Cardiac muscle cell (in vitro differentiated cells and primary cell): ENCODE results near the gene IDUA. TPM values are rescaled to one million over a fixed set of nuclear protein-coding genes. Genes with fewer than 3 reads are reported as not detected.
A peak's percentile ranks its signal among the peaks of the same experiment; 100 is the strongest.

Experiments used
- DNase-seq, 2 donors: peaks; one replicate each; pipeline versions ENCODE4 v3.0.0 to v3.0.0-alpha.2; 2010 to 2017; ENCODE audit warnings: low read depth in 1 of 2, low spot score in 1 of 2
- H3K27ac ChIP-seq: fragments of 200-600 bp; sonication (generic); 2 replicates; pipeline ENCODE4 v1.5.1; 2016
- H3K27me3 ChIP-seq: fragments of 200-600 bp; sonication (generic); 2 replicates; pipeline ENCODE4 v1.6.0; 2016; ENCODE audit warnings: control low read depth
- H3K36me3 ChIP-seq: fragments of 200-600 bp; sonication (generic); 2 replicates; pipeline ENCODE4 v1.5.1; 2016; ENCODE audit warnings: control low read depth
- H3K4me1 ChIP-seq: fragments of 200-600 bp; sonication (generic); 2 replicates; pipeline ENCODE4 v1.8.1; 2017; ENCODE audit warnings: low read depth, mild to moderate bottlenecking, mixed run types
- H3K4me3 ChIP-seq: fragments of 200-600 bp; sonication (generic); 2 replicates; pipeline ENCODE4 v1.5.1; 2016; ENCODE audit warnings: mild to moderate bottlenecking
- H3K9me3 ChIP-seq: fragments of 200-600 bp; sonication (generic); 2 replicates; pipeline ENCODE4 v1.5.1; 2017; ENCODE audit warnings: low read depth, mild to moderate bottlenecking, control low read depth
- polyA plus RNA-seq: library from polyadenylated mRNA; unstranded; fragments of >200 nt; fragmentation: Nextera tagmentation; extraction: Ambion mirVana; gene quantifications from 2 replicates; pipeline ENCODE4 v1.2.1, GENCODE V29; 2016
- total RNA-seq: library from RNA; depleted of rRNA; stranded (reverse); fragments of >200 nt; gene quantifications from 2 replicates; pipeline ENCODE4 v1.2.3, GENCODE V29; 2016
- TF ChIP-seq, protein P1 (sequence below): IDR thresholded peaks from 2 replicates; pipeline ENCODE4 v1.5.1; 2012; ENCODE audit warnings: low read depth, mild to moderate bottlenecking, low read length

Gene IDUA
- total and polyA plus RNA-seq, 2 experiments from 2014 or later: 13.0 to 29.9 TPM

DNA sequence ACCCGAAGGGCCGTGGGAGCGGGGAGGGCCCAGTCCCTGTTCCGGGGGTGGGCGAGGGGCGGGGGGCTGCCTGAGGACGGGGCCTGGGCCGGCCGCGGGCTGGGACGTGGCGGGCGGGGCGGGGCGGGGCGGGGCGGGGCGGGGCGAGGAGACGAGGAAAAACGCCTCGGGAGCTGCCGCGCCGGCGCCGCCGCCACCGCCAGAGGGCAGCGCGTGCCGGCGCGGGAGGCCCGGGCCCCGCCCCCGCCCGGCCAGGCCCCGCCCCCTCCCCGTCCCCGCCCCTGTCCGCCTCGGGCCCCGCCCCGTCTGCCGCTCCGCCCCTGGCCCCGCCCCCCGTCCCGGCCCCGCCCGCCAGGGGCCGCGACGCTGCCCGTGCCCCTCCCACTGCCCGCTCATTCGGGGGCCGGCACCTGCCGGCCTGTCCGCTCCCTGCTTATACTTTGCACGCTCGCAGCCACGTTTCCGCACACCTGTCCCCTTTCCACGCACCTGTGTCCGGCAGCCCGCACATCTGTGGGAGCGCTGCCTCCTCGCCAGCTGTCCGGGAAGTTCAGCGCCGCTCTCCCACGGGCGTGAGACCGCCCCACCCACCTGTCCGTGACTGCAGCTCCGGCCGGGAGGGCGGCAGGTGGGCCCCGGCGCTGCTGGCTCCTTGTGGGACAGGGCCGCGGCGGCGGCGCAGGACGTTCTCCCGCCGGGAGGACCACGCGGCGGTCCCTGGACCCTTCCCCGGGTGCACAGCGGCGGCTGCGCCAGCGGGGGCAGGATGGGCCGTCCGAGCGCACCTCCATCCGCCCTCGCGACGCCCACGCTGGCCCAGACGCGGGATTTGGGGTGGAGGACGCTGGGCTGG lies 22.9 kb downstream of the IDUA start:
- TF ChIP-seq, protein P1, sequence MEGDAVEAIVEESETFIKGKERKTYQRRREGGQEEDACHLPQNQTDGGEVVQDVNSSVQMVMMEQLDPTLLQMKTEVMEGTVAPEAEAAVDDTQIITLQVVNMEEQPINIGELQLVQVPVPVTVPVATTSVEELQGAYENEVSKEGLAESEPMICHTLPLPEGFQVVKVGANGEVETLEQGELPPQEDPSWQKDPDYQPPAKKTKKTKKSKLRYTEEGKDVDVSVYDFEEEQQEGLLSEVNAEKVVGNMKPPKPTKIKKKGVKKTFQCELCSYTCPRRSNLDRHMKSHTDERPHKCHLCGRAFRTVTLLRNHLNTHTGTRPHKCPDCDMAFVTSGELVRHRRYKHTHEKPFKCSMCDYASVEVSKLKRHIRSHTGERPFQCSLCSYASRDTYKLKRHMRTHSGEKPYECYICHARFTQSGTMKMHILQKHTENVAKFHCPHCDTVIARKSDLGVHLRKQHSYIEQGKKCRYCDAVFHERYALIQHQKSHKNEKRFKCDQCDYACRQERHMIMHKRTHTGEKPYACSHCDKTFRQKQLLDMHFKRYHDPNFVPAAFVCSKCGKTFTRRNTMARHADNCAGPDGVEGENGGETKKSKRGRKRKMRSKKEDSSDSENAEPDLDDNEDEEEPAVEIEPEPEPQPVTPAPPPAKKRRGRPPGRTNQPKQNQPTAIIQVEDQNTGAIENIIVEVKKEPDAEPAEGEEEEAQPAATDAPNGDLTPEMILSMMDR: peak; percentile 6
- peak overlapping the region; percentile 47 for H3K4me3 ChIP-seq
- H3K4me1 ChIP-seq: no peaks in the 10 kb centered on the region
- no peak overlapping the region for H3K27ac ChIP-seq
- H3K27me3 ChIP-seq: peaks cover 70% of the 10 kb centered on the region
- no peaks in the 10 kb centered on the region for H3K9me3 ChIP-seq
- no peaks in the 10 kb centered on the region for H3K36me3 ChIP-seq
- DNase-seq: peak; percentile 56 to 83

DNA sequence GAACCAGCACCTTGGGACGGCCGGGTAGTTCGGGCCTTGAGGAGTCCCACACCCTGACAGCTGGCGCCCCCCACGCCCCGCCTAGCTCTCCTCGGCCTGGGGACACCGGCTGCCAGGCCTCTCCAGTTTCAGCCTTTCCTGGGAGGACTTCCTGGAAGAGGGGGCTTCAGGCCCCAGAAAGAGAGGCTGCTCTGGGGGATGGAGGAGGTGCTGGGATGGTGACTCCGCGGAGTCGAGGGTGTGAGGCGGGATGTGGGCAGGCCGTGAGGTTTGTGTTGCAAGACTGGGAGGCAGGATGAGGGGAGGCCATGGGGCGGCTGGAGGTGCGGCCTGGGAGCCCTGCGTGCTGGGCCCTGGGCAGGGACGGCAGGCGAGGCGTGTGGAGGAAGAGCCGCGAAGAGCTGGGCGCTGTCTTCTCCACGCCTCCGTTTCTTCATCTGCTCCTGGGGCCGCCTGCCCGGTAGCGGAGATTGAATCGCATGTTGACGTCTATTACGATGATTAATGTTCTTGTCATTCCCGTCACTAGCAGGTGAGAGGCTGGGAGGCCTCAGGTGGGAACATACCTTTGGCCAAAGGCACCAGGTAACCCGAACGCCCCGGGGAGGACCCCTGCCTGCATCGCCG lies 23.7 kb downstream of the IDUA start:
- Histone ChIP-seq H3K4me3 (peak overlapping the region; percentile 44), H3K9me3 (no peaks in the 10 kb centered on the region), H3K27me3 (peaks cover 63% of the 10 kb centered on the region), H3K36me3 (no peaks in the 10 kb centered on the region), H3K27ac (no peak overlapping the region), H3K4me1 (no peaks in the 10 kb centered on the region)
- TF ChIP-seq, protein P1: no peak
- peak in 1 of 2 donors; percentile 94 for DNase-seq

DNA sequence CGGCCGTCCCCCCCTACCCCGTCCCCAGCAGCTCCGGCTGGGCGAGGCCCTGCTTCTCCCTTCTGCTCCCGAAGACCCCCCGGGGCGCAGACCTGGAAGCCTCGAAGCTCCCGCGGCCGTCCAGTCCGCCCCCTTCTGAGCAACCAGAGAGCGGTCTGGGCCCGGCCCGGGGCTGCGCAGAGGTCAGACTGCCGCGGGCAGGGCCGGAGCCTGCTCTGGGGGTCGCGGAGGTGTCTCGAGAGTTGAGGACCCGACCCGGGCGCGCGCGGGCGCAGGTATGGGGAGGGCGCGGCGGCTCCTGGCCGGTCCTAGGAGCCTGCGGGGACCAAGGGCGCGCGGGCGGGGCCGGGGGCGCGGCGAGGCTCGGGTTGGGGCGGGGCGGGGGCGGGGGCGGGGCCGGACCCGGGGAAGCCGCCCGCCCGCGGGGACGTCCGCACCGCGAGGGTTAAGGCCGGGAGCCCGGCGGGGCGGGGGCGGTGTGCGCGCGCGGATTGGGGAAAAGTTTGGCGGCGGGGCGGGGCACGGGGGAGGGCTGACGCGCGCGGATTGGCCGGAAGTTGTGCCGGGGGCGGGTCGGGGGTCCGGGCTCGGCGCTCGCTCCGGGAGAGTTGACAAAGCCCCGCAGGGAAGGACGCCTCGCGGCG lies 24.3 kb downstream of the IDUA start, which contains the start of gene FGFRL1:
TSS of gene FGFRL1 (plus strand) at position 605 of the 644 bp plus-strand sequence. CDS start 860 bp downstream, outside the sequence.
- H3K9me3 ChIP-seq: no peaks in the 10 kb centered on the region
- no peaks in the 10 kb centered on the region for H3K36me3 ChIP-seq
- TF ChIP-seq, protein P1: no peak
- H3K27ac ChIP-seq: no peak within 1 kb of the TSS
- H3K4me3 ChIP-seq: peak within 1 kb of the TSS; percentile 52
- DNase-seq: peak; percentile 94 to 97
- no peaks in the 10 kb centered on the region for H3K4me1 ChIP-seq
- peaks cover 56% of the 10 kb centered on the region for H3K27me3 ChIP-seq

DNA sequence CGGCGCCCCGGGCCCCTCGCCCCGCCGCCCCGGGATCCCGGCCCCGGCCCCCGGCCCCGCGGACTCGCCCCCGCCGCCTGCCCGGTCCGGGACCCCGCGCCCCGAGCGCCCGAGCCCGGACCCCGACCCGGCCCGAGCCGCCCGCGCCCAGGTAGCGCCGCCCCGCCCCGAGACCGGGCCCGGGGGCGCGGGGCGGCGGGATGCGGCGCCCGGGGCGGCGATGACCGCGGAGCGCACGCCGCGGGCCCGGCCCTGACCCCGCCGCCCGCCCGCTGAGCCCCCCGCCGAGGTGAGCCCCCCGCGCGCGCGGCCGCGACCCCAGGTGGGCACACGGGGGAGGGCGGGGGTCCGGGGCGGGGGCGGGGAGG lies 24.8 kb downstream of the IDUA start:
- H3K27me3 ChIP-seq: peaks cover 51% of the 10 kb centered on the region
- peak overlapping the region; percentile 52 for H3K4me3 ChIP-seq
- no peaks in the 10 kb centered on the region for H3K9me3 ChIP-seq
- no peak overlapping the region for H3K27ac ChIP-seq
- H3K36me3 ChIP-seq: no peaks in the 10 kb centered on the region
- DNase-seq: no peak
- TF ChIP-seq, protein P1: no peak
- no peaks in the 10 kb centered on the region for H3K4me1 ChIP-seq

DNA sequence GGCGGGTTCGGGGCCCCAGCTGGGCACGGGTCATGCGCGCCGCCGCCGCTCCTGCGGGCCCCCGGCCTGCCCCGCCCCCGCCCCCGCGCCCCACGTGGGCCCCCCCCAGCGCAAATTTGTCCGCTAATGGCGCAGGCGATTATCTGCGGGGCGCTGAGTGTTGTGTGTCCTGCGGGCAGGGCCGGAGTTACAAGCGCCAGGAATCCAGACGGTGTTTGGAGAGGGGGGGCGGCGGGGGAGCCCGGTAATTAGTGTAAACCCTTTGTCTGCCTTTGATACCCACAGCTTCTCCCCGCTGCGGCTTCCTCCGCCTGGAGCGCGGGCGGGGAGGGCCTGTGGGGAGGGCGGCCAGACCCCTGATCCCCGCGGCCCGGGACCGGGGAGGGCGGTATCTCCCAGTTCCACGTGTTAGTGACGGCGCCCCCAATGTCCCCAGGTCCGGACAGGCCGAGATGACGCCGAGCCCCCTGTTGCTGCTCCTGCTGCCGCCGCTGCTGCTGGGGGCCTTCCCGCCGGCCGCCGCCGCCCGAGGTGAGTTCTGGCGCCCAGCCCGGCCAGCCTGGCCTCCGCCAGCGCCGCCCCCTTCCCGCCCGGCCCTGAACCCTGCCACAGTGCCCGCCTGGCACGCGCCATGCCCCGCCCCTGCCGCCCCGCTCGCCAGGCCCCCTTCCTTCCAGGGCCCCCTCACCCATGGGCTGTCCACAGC lies 25.3 kb downstream of the IDUA start:
- TF ChIP-seq, protein P1: no peak
- H3K4me3 ChIP-seq: peak overlapping the region; percentile 52
- DNase-seq: peak; percentile 22 to 36
- H3K4me1 ChIP-seq: no peaks in the 10 kb centered on the region
- H3K27me3 ChIP-seq: peaks cover 46% of the 10 kb centered on the region
- no peaks in the 10 kb centered on the region for H3K9me3 ChIP-seq
- no peaks in the 10 kb centered on the region for H3K36me3 ChIP-seq
- H3K27ac ChIP-seq: no peak overlapping the region
